Hepatocyte (in vitro differentiated cells): Measurements from ENCODE around the gene MYO5C.

ENCODE experiments used
- EZH2 ChIP-seq: fragments of 200-600 bp; sonication (generic); IDR thresholded peaks from 2 replicates; pipeline ENCODE4 v1.6.1; 2016; ENCODE audit warnings: antibody characterized with exemption, mild to moderate bottlenecking, borderline replicate concordance
- EZH2phosphoT487 ChIP-seq: fragments of 200-600 bp; sonication (generic); IDR thresholded peaks from one replicate; pipeline ENCODE4 v1.6.1; 2018; ENCODE audit warnings: antibody characterized with exemption, mild to moderate bottlenecking, low read depth, moderate library complexity; ENCODE audit not compliant: unreplicated experiment, severe bottlenecking
- TF ChIP-seq, protein P1 (sequence below): fragments of 200-600 bp; sonication (generic); IDR thresholded peaks from 2 replicates; pipeline ENCODE4 v1.5.1; 2016; ENCODE audit warnings: antibody characterized with exemption, mild to moderate bottlenecking; ENCODE audit not compliant: poor library complexity

DNA sequence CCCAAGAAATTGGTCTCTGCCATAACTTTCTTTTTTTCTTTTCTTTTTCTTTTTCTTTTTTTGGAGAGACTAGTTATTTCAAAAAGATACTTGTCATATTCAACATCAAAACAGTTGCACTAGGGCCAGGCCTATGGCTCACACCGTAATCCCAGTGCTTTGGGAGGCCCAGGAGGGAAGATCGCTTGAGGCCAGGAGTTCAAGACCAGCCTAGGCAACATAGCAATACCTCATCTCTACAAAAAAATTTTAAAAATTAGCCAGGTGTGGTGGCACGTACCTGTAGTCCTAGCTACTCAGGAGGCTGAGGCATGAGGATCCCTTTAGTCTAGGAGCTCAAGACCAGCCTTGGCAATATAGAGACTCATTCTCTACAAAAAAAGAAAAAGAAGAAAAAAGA lies 55.4 kb downstream of the MYO5C start:
- TF ChIP-seq EZH2 (no peak), EZH2phosphoT487 (no peak)
- TF ChIP-seq, protein P1, sequence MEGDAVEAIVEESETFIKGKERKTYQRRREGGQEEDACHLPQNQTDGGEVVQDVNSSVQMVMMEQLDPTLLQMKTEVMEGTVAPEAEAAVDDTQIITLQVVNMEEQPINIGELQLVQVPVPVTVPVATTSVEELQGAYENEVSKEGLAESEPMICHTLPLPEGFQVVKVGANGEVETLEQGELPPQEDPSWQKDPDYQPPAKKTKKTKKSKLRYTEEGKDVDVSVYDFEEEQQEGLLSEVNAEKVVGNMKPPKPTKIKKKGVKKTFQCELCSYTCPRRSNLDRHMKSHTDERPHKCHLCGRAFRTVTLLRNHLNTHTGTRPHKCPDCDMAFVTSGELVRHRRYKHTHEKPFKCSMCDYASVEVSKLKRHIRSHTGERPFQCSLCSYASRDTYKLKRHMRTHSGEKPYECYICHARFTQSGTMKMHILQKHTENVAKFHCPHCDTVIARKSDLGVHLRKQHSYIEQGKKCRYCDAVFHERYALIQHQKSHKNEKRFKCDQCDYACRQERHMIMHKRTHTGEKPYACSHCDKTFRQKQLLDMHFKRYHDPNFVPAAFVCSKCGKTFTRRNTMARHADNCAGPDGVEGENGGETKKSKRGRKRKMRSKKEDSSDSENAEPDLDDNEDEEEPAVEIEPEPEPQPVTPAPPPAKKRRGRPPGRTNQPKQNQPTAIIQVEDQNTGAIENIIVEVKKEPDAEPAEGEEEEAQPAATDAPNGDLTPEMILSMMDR: no peak
